Sciatic nerve (tissue), 2 donors: ENCODE data around the gene CDK16. TPM values are rescaled to one million over a fixed set of nuclear protein-coding genes. Genes with fewer than 3 reads are reported as not detected.

Source experiments
- ATAC-seq: fragments of 200-7000 bp; cut with Tn5 transposase; one replicate; pipeline ENCODE4 v1.9.1; 2020; ENCODE audit warnings: mild to moderate bottlenecking, moderate library complexity
- DNase-seq: peaks from one replicate; pipeline ENCODE4 v3.0.0-alpha.2; 2020; ENCODE audit warnings: low spot score
- intact Hi-C: fragments of 100-400 bp; cut with DNase I; formaldehyde crosslinking; loops from one replicate; pipeline ENCODE4 v1.14.2; 2022
- total RNA-seq: library from RNA; stranded (reverse); fragmentation: NEBNext Ultra II Directional; extraction: Animal tissue kit (Norgen Biotek cat#: 25700); gene quantifications from one replicate; pipeline ENCODE4 v1.2.1, GENCODE V29; 2021
- donor health status: DM: no; HTN: no; CAD: no.
- donor health status: DM: no; HTN: no; CAD: no.

The CDK16 gene
- total RNA-seq, 1 donor from 2014 or later, result 55.9 TPM

- ATAC-seq, result no peak
Measured at GRCh38 chrX:47182106-47182700, 36.3 kb upstream of the CDK16 start.

GRCh38 chrX:47184486-47184885 lies 34.0 kb upstream of the CDK16 start:
- ATAC-seq, result no peak
- DNase-seq, result no peak
- intact Hi-C loops, result no loop called here

More at GRCh38 chrX:47182106-47182700, 36.3 kb upstream of the CDK16 start:
- no peak for DNase-seq
- intact Hi-C loops, result no loop called here

- no peak for DNase-seq
- intact Hi-C loops, result no loop called here
- ATAC-seq, result peak; percentile 29
Measured at GRCh38 chrX:47185241-47185640, 33.2 kb upstream of the CDK16 start.

GRCh38 chrX:47186096-47186740 lies 32.3 kb upstream of the CDK16 start:
- ATAC-seq (no peak), DNase-seq (no peak)
- intact Hi-C loops, result no loop called here

GRCh38 chrX:47187106-47187677 lies 31.3 kb upstream of the CDK16 start:
- intact Hi-C loops, result no loop called here
- ATAC-seq (no peak), DNase-seq (no peak)

- DNase-seq (no peak), ATAC-seq (no peak)
- intact Hi-C loops, result loop anchor here (10.0 kb wide), 1 partner anchor 335 kb away; no protein-coding TSS in a partner anchor
Measured at GRCh38 chrX:47189906-47190305, 28.6 kb upstream of the CDK16 start.

GRCh38 chrX:47190445-47191269 lies 27.8 kb upstream of the CDK16 start:
- intact Hi-C loops, result loop anchor here (10.0 kb wide), 1 partner anchor 334 kb away; no protein-coding TSS in a partner anchor
- ATAC-seq (peak; percentile 89), DNase-seq (peak; percentile 90)

- ATAC-seq, result no peak
- intact Hi-C loops, result loop anchor here (10.0 kb wide), 1 partner anchor 333 kb away; no protein-coding TSS in a partner anchor
- no peak for DNase-seq
Measured at GRCh38 chrX:47191331-47191730, 27.1 kb upstream of the CDK16 start.

GRCh38 chrX:47191806-47192401 lies 26.6 kb upstream of the CDK16 start:
- no peak for ATAC-seq
- intact Hi-C loops, result loop anchor here (10.0 kb wide), 1 partner anchor 333 kb away; no protein-coding TSS in a partner anchor
- DNase-seq, result no peak

GRCh38 chrX:47193475-47194193 lies 24.8 kb upstream of the CDK16 start, which contains the start of gene UBA1:
UBA1 (plus strand) TSS chrX:47193829; CDS start chrX:47198803, 4,974 bp downstream.
- intact Hi-C loops, result loop anchor here (10.0 kb wide), 1 partner anchor 331 kb away; no protein-coding TSS in a partner anchor
- DNase-seq (peak; percentile 99), ATAC-seq (peak; percentile 96)

GRCh38 chrX:47194194-47194787 lies 24.2 kb upstream of the CDK16 start:
- ATAC-seq, result peak; percentile 3
- intact Hi-C loops, result loop anchor here (10.0 kb wide), 1 partner anchor 331 kb away; no protein-coding TSS in a partner anchor
- DNase-seq, result no peak

GRCh38 chrX:47196098-47196497 lies 22.4 kb upstream of the CDK16 start:
- intact Hi-C loops, result loop anchor here (10.0 kb wide), 1 partner anchor 329 kb away; no protein-coding TSS in a partner anchor
- ATAC-seq, result no peak

GRCh38 chrX:47197526-47197925 lies 21.0 kb upstream of the CDK16 start:
- ATAC-seq (no peak), DNase-seq (no peak)
- intact Hi-C loops, result loop anchor here (10.0 kb wide), 1 partner anchor 327 kb away; no protein-coding TSS in a partner anchor

More at GRCh38 chrX:47196098-47196497, 22.4 kb upstream of the CDK16 start:
- no peak for DNase-seq

- intact Hi-C loops, result loop anchor here (10.0 kb wide), 1 partner anchor 327 kb away; no protein-coding TSS in a partner anchor
- DNase-seq, result no peak
- ATAC-seq, result no peak
Measured at GRCh38 chrX:47198026-47198686, 20.3 kb upstream of the CDK16 start.

GRCh38 chrX:47198687-47199080 lies 19.8 kb upstream of the CDK16 start:
- ATAC-seq (no peak), DNase-seq (no peak)
- intact Hi-C loops, result loop anchor here (10.0 kb wide), 1 partner anchor 326 kb away; no protein-coding TSS in a partner anchor

- intact Hi-C loops, result loop anchor here (10.0 kb wide), 1 partner anchor 326 kb away; no protein-coding TSS in a partner anchor
- no peak for DNase-seq
- ATAC-seq, result no peak
Measured at GRCh38 chrX:47199286-47199685, 19.2 kb upstream of the CDK16 start.
